ENCODE results near the gene ARIH2.
A peak's percentile ranks its signal among the peaks of the same experiment; 100 is the strongest.

The ARIH2 gene

GRCh38 chr3:49028298-49028672 is 109.6 kb downstream of the ARIH2 start:
- Histone ChIP-seq H3K79me2 (ENCODE audit: insufficient read depth, low read length) (peaks cover 19% of the 10 kb centered on the region), H3K9ac (ENCODE audit: low read length) (peak overlapping the region; percentile 83), H3K4me2 (ENCODE audit: low read depth, low read length, poor library complexity, severe bottlenecking) (peak overlapping the region; percentile 68), H3F3A (ENCODE audit: insufficient read depth) (peaks cover 27% of the 10 kb centered on the region), H2AFZ (ENCODE audit: low read depth, low read length, severe bottlenecking) (no peak overlapping the region), H3K27me3 (ENCODE audit: low read length) (no peaks in the 10 kb centered on the region), H3K36me3 (ENCODE audit: low read length) (peaks cover 14% of the 10 kb centered on the region), H3K27ac (ENCODE audit: low read depth, low read length) (peak overlapping the region; percentile 59), H4K20me1 (ENCODE audit: low read depth, low read length) (no peaks in the 10 kb centered on the region), H3K9me3 (ENCODE audit: insufficient read depth, low read length) (no peaks in the 10 kb centered on the region), H3K4me3 (ENCODE audit: insufficient read depth, low read length, poor library complexity, severe bottlenecking) (peak overlapping the region; percentile 60), H3K9me2 (replicated peaks; ENCODE audit: insufficient read depth, low read length) (no peaks in the 10 kb centered on the region)
- TF ChIP-seq CTCF (IDR thresholded peaks at IDR 0.05; ENCODE audit: insufficient read depth, low read length, poor library complexity, severe bottlenecking) (no peak), EZH2phosphoT487 (conservative IDR thresholded peaks at IDR 0.05; ENCODE audit: low read length) (no peak)

GRCh38 chr3:49028673-49029562 is 110.3 kb downstream of the ARIH2 start, which contains the start of gene IMPDH2:
Gene IMPDH2 (minus strand): TSS chr3:49029398. CDS start chr3:49029350, 48 bp downstream.
- Histone ChIP-seq H3K27ac (ENCODE audit: low read depth, low read length) (peak within 1 kb of the TSS; percentile 59), H3K9me3 (ENCODE audit: insufficient read depth, low read length) (no peaks in the 10 kb centered on the region), H3K9ac (ENCODE audit: low read length) (peak within 1 kb of the TSS; percentile 83), H3K9me2 (replicated peaks; ENCODE audit: insufficient read depth, low read length) (no peaks in the 10 kb centered on the region), H3K27me3 (ENCODE audit: low read length) (no peaks in the 10 kb centered on the region), H2AFZ (ENCODE audit: low read depth, low read length, severe bottlenecking) (no peak within 1 kb of the TSS), H3F3A (ENCODE audit: insufficient read depth) (peaks cover 23% of the 10 kb centered on the region), H3K36me3 (ENCODE audit: low read length) (peaks cover 15% of the 10 kb centered on the region), H3K4me2 (ENCODE audit: low read depth, low read length, poor library complexity, severe bottlenecking) (peak within 1 kb of the TSS; percentile 68), H4K20me1 (ENCODE audit: low read depth, low read length) (no peaks in the 10 kb centered on the region), H3K4me3 (ENCODE audit: insufficient read depth, low read length, poor library complexity, severe bottlenecking) (peak within 1 kb of the TSS; percentile 60), H3K79me2 (ENCODE audit: insufficient read depth, low read length) (peaks cover 19% of the 10 kb centered on the region)
- no peak for TF ChIP-seq CTCF (IDR thresholded peaks at IDR 0.05; ENCODE audit: insufficient read depth, low read length, poor library complexity, severe bottlenecking)
- no peak for TF ChIP-seq EZH2phosphoT487 (conservative IDR thresholded peaks at IDR 0.05; ENCODE audit: low read length)

- Histone ChIP-seq H3F3A (ENCODE audit: insufficient read depth) (peaks cover 18% of the 10 kb centered on the region), H3K27ac (ENCODE audit: low read depth, low read length) (peak overlapping the region; percentile 49), H3K4me2 (ENCODE audit: low read depth, low read length, poor library complexity, severe bottlenecking) (peak overlapping the region; percentile 54), H4K20me1 (ENCODE audit: low read depth, low read length) (no peaks in the 10 kb centered on the region), H3K27me3 (ENCODE audit: low read length) (no peaks in the 10 kb centered on the region), H2AFZ (ENCODE audit: low read depth, low read length, severe bottlenecking) (no peak overlapping the region), H3K9me2 (replicated peaks; ENCODE audit: insufficient read depth, low read length) (no peaks in the 10 kb centered on the region), H3K9me3 (ENCODE audit: insufficient read depth, low read length) (no peaks in the 10 kb centered on the region), H3K9ac (ENCODE audit: low read length) (peak overlapping the region; percentile 83), H3K79me2 (ENCODE audit: insufficient read depth, low read length) (peaks cover 19% of the 10 kb centered on the region), H3K36me3 (ENCODE audit: low read length) (peaks cover 16% of the 10 kb centered on the region), H3K4me3 (ENCODE audit: insufficient read depth, low read length, poor library complexity, severe bottlenecking) (no peak overlapping the region)
- no peak for TF ChIP-seq CTCF (IDR thresholded peaks at IDR 0.05; ENCODE audit: insufficient read depth, low read length, poor library complexity, severe bottlenecking)
- no peak for TF ChIP-seq EZH2phosphoT487 (conservative IDR thresholded peaks at IDR 0.05; ENCODE audit: low read length)
These were observed 110.9 kb downstream of the ARIH2 start for GRCh38 chr3:49029563-49029884.
